Femur (tissue), 1 donor: ENCODE data around the gene CBX2.
"Not testable (repeated sequence)": the region's sequence is repeated elsewhere in the genome, so short reads cannot be mapped to it uniquely, and the experiment has no call there.

Experiments
- DNase-seq: peaks from one replicate; pipeline ENCODE4 v3.0.0-alpha.2; 2017

Gene CBX2

GRCh38 chr17:79772726-79773125, 5.2 kb upstream of the CBX2 start:
- DNase-seq = not testable (repeated sequence)

- DNase-seq = no peak
These were observed 3.4 kb upstream of the CBX2 start for GRCh38 chr17:79774561-79774975.

GRCh38 chr17:79775632-79776031, 2.3 kb upstream of the CBX2 start:
- no peak for DNase-seq

- no peak for DNase-seq
These were observed 1.4 kb upstream of the CBX2 start for GRCh38 chr17:79776376-79777119.

GRCh38 chr17:79777120-79777893, 641 bp upstream of the CBX2 start:
- DNase-seq = peak; percentile 83

GRCh38 chr17:79778504-79779083, 646 bp downstream of the CBX2 start:
- peak; percentile 65 for DNase-seq

- no peak for DNase-seq
These were observed 1.2 kb downstream of the CBX2 start for GRCh38 chr17:79779084-79779529.

- DNase-seq = no peak
These were observed 1.9 kb downstream of the CBX2 start for GRCh38 chr17:79779661-79780365.

- no peak for DNase-seq
These were observed 3.2 kb downstream of the CBX2 start for GRCh38 chr17:79781012-79781650.

GRCh38 chr17:79781736-79782575, 4.0 kb downstream of the CBX2 start:
- no peak for DNase-seq

GRCh38 chr17:79783891-79784290, 5.9 kb downstream of the CBX2 start:
- no peak for DNase-seq

GRCh38 chr17:79784353-79785016, 6.5 kb downstream of the CBX2 start:
- no peak for DNase-seq

GRCh38 chr17:79785017-79785899, 7.3 kb downstream of the CBX2 start:
- DNase-seq = no peak

GRCh38 chr17:79785900-79786810, 8.2 kb downstream of the CBX2 start:
- no peak for DNase-seq

- DNase-seq = no peak
These were observed 9.1 kb downstream of the CBX2 start for GRCh38 chr17:79786930-79787643.

GRCh38 chr17:79788455-79788854, 10.5 kb downstream of the CBX2 start:
- no peak for DNase-seq

GRCh38 chr17:79788989-79789942, 11.3 kb downstream of the CBX2 start:
- DNase-seq = no peak
